Activated gamma-delta T cell (primary cell): ENCODE data around the gene KLHL8.
A peak's percentile ranks its signal among the peaks of the same experiment; 100 is the strongest.
"Not testable (repeated sequence)": the region's sequence is repeated elsewhere in the genome, so short reads cannot be mapped to it uniquely, and the experiment has no call there.

Source experiments
- DNase-seq: peaks from one replicate; lab custom pipeline; 2025; lab: John Stamatoyannopoulos, UW

Gene KLHL8

DNA sequence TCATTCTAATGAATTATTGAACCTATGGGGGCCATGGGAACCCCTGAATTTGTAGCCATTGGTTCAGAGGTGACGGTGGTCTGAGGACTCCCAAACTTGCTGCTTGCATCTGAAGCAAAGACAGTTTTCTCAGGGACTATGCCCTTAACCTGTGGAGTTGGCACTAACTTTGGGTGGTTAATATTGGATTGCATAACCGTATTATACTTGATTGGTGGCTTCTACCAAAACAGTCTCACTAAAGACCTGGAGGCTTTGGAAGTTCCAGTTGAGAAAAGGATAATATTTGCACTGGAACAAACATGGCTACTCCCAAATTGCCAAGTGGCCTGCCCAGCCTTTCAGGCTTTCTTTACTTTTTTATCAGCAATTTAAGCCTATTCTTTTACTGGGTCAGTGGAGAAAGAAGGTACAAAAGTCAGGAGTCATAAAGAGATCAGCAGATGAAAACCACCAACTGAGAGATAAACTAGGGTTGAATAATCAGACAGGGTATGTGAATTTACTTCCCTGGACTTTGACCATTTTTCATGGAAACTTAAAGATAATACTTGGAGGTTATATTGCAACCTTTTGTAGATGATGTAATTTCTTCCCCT lies 7.9 kb upstream of the KLHL8 start:
- no peak for DNase-seq

DNA sequence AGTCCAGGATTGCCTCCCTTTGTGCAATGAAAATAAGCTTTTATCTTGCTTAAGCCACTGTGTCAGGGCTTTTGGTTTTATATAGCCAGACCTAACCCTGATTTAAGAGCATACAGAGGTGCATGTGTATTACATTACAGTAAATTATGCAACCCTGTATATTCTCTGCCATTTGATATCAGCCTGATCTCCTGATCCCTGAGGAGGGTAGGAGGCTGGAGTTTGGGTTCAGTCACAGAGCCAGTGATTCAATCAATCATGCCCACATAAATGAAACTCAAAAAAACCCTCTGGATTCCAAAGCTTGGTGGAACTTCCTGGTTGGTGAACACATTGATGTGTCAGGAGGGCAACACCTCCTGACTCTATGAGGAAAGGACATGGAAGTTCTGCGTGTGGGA lies 7.3 kb upstream of the KLHL8 start:
- DNase-seq = no peak

DNA sequence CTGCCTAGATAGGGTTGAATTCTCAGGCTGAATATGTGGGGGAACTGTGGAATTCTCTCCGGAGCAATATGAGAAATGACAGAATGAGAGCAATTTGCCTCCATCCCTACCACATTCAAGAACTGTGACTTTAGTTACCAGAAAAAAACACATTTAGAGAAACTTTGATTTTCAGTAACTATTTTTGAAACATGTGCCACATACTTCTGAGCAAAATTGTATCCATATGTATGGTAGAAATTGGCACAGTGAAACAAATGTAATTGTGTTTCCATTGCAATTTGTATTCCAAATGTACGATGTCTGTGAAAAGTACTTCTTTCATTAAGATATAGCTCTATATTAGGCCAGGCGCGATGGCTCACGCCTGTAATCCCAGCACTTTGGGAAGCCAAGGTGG lies 5.5 kb upstream of the KLHL8 start:
- no peak for DNase-seq

- DNase-seq = no peak
Measured at GRCh38 chr4:87224141-87224923, 3.9 kb upstream of the KLHL8 start.

DNA sequence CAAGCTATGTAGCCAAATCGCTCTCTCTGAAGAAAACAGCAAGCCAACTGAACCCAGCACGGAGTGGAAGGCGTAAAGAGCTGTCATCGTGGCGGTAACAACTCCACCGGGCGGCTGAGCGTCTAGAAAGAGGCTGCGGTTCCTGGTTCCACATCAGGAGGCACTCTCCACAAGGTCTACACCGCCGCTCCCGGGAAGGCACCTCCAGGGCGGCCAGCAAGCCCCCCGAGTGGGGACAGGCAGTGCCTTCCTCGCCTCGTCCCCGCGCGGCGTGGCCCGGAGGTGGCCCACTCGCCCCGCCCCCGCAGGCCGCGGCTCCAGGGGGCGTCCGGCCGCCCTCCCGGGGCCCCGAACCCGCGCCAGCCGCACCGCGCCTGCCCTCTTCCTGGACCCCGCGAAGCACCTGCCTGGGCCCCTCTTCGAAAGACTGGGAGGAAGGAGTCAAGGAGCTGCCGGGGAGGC lies 755 bp downstream of the KLHL8 start:
- DNase-seq = peak; percentile 43

GRCh38 chr4:87217235-87217763 lies 3.1 kb downstream of the KLHL8 start:
- DNase-seq = not testable (repeated sequence)

DNA sequence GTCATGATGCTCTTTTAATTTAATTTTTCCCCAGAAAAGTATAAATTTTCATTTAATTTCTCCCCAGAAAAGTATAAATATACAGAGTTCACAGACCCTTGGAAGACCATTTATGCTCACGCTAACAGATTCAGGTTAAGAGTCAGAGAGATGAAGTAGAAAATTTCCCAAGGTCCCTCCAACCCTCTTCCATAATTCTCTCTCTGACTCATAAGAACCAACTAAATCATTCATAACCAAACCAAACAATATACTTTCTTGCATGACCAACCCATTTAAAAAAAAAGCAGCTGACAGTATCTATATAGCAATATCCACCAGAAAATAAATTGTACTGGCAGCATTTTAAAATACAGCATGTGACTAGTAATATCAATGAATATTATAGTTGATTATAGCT lies 3.9 kb downstream of the KLHL8 start:
- DNase-seq = no peak

- no peak for DNase-seq
Measured at GRCh38 chr4:87213421-87214075, 6.9 kb downstream of the KLHL8 start.

- DNase-seq = no peak
Measured at GRCh38 chr4:87211249-87211952, 9.0 kb downstream of the KLHL8 start.

DNA sequence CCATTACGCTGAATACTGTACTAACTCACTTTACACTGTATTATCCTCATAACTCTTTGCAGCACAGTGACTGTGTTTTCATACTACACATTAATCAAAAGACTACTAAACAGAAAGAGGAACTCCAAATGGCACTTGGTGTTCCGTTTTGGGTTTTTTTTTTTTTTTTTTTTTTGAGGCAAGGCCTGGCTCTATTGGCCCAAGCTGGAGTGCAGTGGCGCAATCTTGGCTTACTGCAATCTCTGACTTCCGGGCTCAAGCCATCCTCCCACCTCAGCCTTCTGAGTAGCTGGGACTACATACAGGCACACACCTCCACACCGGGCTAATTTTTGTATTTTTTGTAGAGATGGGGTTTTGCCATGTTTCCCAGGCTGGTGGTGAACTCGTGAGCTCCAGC lies 10.7 kb downstream of the KLHL8 start:
- no peak for DNase-seq

DNA sequence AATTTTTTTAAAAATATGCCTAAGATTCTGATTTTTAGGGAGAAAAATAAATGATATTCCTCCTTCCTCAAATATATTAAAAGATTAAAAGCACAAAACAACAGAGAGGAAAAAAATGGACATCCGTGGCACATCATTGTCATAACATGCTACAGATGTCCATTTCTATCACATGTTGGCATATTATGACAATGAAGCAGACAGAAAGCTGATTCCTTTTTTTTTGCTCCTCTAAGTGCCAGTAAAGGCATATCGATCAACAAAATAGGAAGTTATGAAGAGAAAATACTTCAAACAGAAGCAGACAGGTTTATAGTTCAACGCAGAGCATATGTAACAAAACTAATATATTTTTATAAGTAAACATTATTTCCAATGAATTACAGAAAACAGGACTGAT lies 11.2 kb downstream of the KLHL8 start:
- DNase-seq = no peak

- no peak for DNase-seq
Measured at GRCh38 chr4:87204559-87204958, 15.9 kb downstream of the KLHL8 start.

DNA sequence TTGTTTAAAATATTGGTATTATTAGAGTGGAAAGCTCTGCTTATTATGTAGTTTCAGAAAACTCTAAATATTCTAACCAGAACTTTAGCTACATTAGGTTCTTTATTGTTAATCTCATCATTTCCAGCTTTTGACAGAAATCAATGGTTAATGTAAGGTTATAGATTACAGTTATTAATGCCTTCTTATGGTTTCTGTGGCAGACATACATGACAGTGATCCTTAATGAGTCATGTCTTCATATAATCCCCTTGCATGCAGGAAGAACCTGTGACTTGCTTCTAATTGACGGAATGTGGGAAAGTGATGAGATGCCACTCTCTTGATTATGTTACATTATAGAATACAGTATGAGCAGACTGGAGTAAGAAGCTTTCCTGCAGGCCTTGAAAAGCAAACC lies 23.5 kb downstream of the KLHL8 start:
- no peak for DNase-seq

- no peak for DNase-seq
Measured at GRCh38 chr4:87196146-87196545, 24.3 kb downstream of the KLHL8 start.

DNA sequence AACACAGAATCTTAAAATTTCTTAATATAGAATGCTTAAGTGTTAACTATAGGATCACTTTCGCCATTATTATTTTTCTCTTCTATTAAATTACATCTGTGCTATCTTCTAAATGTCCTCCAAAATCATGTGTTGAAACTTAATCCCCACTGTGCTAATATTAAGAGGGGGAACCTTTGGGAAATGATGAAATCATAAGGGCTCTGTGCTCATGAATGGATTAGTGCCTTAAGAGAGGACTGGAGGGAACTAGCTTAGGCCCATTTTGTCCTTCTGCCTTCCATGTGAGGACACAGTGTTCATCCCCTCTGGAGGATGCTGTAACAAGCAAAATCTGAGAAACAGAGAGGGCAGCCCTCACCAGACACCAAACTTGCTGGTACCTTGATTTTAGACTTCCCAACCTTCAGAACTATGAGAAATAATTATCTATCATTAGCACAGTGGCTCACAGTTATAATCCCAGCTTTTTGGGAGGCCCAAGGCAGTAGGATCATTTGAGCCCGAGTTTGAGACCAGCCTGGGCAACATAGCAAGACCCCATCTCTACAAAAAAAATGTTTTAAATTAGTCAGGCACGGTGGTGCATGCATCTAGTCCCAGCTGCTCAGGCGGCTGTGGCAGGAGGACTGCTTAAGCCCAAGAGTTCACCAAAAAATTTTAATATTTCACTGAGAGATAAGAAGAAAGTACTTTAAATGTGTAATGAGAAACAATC lies 26.3 kb downstream of the KLHL8 start:
- no peak for DNase-seq

DNA sequence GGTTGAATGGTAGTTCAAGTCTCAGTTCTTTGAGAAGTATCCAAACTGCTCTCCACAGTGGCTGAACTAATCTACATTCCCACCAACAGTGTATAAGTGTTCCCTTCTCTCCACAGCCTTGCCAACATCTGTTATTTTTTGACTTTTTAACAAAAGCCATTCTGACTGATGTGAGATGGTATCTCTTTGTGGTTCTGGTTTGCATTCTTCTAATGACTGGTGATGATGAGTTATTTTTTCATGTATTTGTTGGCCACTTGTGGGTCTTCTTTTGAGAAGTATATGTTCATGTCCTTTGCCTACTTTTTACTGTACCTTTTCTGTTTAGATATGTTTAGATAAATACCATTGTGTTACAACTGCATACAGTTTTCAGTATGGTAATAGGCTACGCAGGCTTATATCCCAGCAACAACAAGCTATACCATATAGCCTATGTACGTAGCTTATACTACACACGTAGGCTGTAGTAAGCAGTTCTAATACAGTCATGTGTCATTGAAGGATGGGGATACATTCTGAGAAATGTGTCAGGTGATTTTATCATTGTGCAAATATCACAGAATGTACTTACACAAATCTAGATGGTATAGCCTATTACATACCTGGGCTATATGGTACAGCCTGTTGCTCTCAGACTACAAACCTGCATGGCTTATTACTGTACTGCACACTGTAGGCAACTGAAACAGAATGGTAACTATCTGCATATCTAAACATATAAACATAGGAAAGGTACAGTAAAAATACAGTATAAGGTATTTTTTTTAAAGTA lies 28.1 kb downstream of the KLHL8 start:
- DNase-seq = no peak

DNA sequence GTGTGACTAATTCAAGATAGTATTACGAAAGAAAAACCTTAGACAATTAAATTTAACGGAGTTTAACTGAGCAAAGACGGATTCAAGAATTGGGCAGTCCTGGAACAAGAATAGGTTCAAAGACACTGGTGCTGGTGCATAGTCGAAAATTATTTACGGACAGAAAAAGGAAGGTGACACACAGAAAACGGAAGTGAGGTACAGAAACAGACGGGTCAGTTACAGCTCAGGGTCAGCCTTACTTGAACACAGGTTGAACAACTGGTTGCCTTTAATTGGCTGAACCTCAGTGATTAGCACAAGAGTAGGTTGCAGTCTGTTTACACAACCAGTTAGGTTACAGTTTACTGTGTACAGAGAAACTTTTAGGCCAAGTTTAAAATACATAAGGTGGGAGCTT lies 31.5 kb downstream of the KLHL8 start:
- DNase-seq = no peak

DNA sequence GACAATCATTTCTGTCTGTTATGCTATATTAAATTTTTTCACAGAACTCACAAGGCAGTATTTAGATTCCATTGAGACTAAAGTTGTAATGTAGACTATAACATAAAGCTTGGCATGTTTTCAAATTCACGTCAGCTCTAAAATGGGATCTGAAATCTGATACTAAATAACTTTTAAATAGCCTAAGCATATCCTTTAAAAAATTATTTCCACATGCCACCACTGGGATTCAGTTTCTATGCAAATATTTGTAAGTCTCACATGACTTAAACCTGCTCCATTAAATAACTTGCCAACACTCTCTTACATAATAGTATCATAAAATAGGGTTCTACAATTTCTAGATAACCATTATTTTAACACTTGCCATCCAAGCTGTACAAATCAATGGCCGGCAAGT lies 32.4 kb downstream of the KLHL8 start:
- DNase-seq = no peak

GRCh38 chr4:87185146-87185870 lies 35.1 kb downstream of the KLHL8 start:
- DNase-seq = no peak

DNA sequence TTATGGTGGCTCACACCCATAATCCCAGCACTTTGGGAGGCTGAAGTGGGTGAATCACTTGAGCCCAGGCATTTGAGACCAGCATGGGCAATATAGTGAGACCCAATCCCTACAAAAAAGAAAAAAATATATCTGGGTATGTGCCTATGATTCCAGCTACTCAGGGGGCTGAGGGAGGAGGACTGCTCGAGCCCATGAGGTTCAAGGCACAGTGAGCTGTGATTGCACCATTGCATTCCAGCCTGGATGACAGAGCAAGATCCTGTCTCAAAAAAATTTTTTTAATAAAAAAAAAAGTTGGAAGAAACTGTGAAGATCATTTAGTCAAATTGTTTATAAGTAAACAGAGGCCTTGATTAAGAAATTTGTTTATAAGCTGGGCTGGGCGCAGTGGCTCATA lies 39.7 kb downstream of the KLHL8 start:
- DNase-seq = no peak
